Endodermal cell (in vitro differentiated cells): Measurements from ENCODE around the gene MATR3. TPM values are rescaled to one million over a fixed set of nuclear protein-coding genes. Genes with fewer than 3 reads are reported as not detected.

Source experiments
- DNase-seq: peaks from one replicate; pipeline ENCODE4 v3.0.0-alpha.2; 2017
- H3K27ac ChIP-seq: 2 replicates; pipeline ENCODE4 v1.5.1; 2013; ENCODE audit warnings: mild to moderate bottlenecking, low read depth, low read length, moderate library complexity
- H3K27me3 ChIP-seq: 2 replicates; pipeline ENCODE4 v1.6.1; 2013; ENCODE audit warnings: mild to moderate bottlenecking, low read length, moderate library complexity; ENCODE audit not compliant: insufficient read depth, control insufficient read depth, poor library complexity, severe bottlenecking
- H3K36me3 ChIP-seq: 2 replicates; pipeline ENCODE4 v1.7.0; 2013; ENCODE audit warnings: mild to moderate bottlenecking, low read length, moderate library complexity; ENCODE audit not compliant: control insufficient read depth, insufficient read depth
- H3K4me1 ChIP-seq: one replicate; pipeline ENCODE4 v1.7.0; 2013; ENCODE audit warnings: low read length; ENCODE audit not compliant: control insufficient read depth, insufficient read depth
- H3K4me3 ChIP-seq: 2 replicates; pipeline ENCODE4 v1.5.1; 2013; ENCODE audit warnings: mild to moderate bottlenecking, low read length, moderate library complexity
- H3K9ac ChIP-seq: 2 replicates; pipeline ENCODE4 v1.6.1; 2013; ENCODE audit warnings: mild to moderate bottlenecking, low read length, moderate library complexity; ENCODE audit not compliant: poor library complexity, severe bottlenecking; ENCODE audit errors: extremely low read depth
- H3K9me3 ChIP-seq: 2 replicates; pipeline ENCODE4 v1.6.1; 2013; ENCODE audit warnings: mild to moderate bottlenecking, low read length, moderate library complexity; ENCODE audit not compliant: control insufficient read depth
- H3K27ac Mint-ChIP-seq: 2 replicates; pipeline ENCODE4 v1.8.0; 2020; ENCODE audit warnings: mixed read lengths
- H3K27me3 Mint-ChIP-seq: 2 replicates; pipeline ENCODE4 v1.8.0; 2021; ENCODE audit warnings: mild to moderate bottlenecking, mixed read lengths; ENCODE audit not compliant: insufficient read depth
- H3K36me3 Mint-ChIP-seq: 2 replicates; pipeline ENCODE4 v1.8.0; 2020; ENCODE audit warnings: low read depth, mixed read lengths
- H3K4me1 Mint-ChIP-seq: 2 replicates; pipeline ENCODE4 v1.8.0; 2020; ENCODE audit warnings: mixed read lengths
- H3K4me3 Mint-ChIP-seq: 2 replicates; pipeline ENCODE4 v1.8.0; 2020; ENCODE audit warnings: mild to moderate bottlenecking, moderate library complexity, mixed read lengths
- H3K9me3 Mint-ChIP-seq: 2 replicates; pipeline ENCODE4 v1.8.0; 2020; ENCODE audit warnings: mild to moderate bottlenecking, mixed read lengths
- WGBS, 2 experiments: methylation state at CpG; one replicate each; pipeline versions ENCODE4 v1.1.5 to v1.1.7; 2013; ENCODE audit warnings: missing lambda C conversion rate in 2 of 2, mixed read lengths in 1 of 2; ENCODE audit not compliant: insufficient coverage in 1 of 2, insufficient read length in 1 of 2; 5-methylcytosine and 5-hydroxymethylcytosine counted together
- total RNA-seq, 2 donors: library from RNA; stranded (reverse); fragmentation: NEBNext Ultra II Directional in 1 of 2; extraction: Animal tissue kit (Norgen Biotek cat#: 25700) in 1 of 2; gene quantifications; 2 replicates in 1 of 2; 3 replicates in 1 of 2; pipeline ENCODE4 v1.2.1, GENCODE V29; 2021
- TF ChIP-seq, protein P1 (sequence below): fragments of 200-600 bp; sonication (generic); conservative IDR thresholded peaks from 2 replicates; pipeline ENCODE4 v1.5.0; 2021; ENCODE audit warnings: antibody characterized with exemption, mild to moderate bottlenecking

Gene MATR3
- total RNA-seq, 2 donors from 2014 or later, result 250 to 279 TPM

DNA sequence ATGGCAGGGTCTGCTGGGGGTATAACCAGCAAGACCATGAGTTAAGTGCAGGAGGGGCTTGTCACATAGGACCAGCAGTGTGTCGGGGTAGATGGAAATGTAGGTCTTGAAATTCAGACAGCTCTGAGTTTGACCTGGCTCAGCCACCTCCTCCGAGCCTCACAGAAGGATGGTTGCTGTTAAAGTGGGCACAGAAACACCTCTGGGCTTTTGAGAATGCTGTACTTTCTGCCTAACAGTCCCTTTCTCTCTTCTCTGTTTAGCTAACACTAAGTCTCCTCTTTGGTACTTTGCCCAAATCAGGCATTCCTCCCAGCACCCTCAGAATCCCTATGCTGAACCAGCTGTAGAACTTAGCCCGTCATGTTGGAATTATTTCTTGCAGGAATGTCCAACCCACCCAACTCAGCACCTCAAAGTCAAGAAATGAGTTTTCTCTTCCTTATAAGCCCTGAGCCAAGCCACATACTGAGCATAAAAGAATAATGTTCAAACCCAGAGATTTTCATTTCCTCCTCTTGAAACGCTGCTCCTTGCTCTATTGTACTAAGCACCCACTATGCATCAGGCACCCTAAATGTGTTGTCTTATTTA lies 41.7 kb upstream of the MATR3 start:
- no peaks in the 10 kb centered on the region for H3K4me1 Mint-ChIP-seq

DNA sequence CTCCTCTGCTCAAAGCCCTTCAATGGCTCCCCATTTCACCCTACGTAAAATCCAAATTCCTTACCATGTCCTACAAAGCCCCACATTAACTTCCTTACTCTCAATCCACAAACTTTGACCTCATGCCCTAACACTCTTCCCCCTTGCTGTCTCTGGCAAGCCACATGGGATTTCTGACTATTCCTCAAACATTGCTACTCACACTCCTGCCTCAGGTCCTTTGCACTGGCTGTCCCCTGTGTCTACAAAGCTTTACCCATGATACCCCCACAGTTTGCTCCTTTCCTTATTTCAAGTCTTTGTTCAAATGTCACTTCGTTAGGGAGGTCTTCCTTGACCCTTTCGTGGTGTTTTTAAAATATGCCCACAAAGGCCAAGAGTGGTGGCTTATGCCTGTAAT lies 40.4 kb upstream of the MATR3 start:
- H3K4me3 ChIP-seq, result no peak overlapping the region
- H3K27ac ChIP-seq, result no peak overlapping the region
- DNase-seq, result no peak
- no peaks in the 10 kb centered on the region for H3K27me3 Mint-ChIP-seq
- no peak overlapping the region for H3K27ac Mint-ChIP-seq
- no peaks in the 10 kb centered on the region for H3K4me1 Mint-ChIP-seq
- 90 to 92% methylated on average over 3 of the region's 3 CpGs for WGBS, 2 experiments
- H3K36me3 ChIP-seq, result no peaks in the 10 kb centered on the region
- H3K36me3 Mint-ChIP-seq, result no peaks in the 10 kb centered on the region
- H3K27me3 ChIP-seq, result no peaks in the 10 kb centered on the region
- H3K9me3 Mint-ChIP-seq, result no peaks in the 10 kb centered on the region
- H3K9me3 ChIP-seq, result no peaks in the 10 kb centered on the region
- H3K9ac ChIP-seq, result no peak overlapping the region
- TF ChIP-seq, protein P1, sequence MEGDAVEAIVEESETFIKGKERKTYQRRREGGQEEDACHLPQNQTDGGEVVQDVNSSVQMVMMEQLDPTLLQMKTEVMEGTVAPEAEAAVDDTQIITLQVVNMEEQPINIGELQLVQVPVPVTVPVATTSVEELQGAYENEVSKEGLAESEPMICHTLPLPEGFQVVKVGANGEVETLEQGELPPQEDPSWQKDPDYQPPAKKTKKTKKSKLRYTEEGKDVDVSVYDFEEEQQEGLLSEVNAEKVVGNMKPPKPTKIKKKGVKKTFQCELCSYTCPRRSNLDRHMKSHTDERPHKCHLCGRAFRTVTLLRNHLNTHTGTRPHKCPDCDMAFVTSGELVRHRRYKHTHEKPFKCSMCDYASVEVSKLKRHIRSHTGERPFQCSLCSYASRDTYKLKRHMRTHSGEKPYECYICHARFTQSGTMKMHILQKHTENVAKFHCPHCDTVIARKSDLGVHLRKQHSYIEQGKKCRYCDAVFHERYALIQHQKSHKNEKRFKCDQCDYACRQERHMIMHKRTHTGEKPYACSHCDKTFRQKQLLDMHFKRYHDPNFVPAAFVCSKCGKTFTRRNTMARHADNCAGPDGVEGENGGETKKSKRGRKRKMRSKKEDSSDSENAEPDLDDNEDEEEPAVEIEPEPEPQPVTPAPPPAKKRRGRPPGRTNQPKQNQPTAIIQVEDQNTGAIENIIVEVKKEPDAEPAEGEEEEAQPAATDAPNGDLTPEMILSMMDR, result no peak
- no peaks in the 10 kb centered on the region for H3K4me1 ChIP-seq
- H3K4me3 Mint-ChIP-seq, result no peak overlapping the region

More for the DNA sequence above, 41.7 kb upstream of the MATR3 start:
- Mint-ChIP-seq H3K36me3 (no peaks in the 10 kb centered on the region), H3K27ac (no peak overlapping the region), H3K9me3 (no peaks in the 10 kb centered on the region), H3K27me3 (no peaks in the 10 kb centered on the region), H3K4me3 (no peak overlapping the region)
- WGBS, 2 experiments, result 92 to 93% methylated on average over 3 to 4 of the region's 4 CpGs
- TF ChIP-seq, protein P1, result no peak
- no peaks in the 10 kb centered on the region for H3K27me3 ChIP-seq
- H3K9ac ChIP-seq, result no peak overlapping the region
- DNase-seq, result no peak
- no peaks in the 10 kb centered on the region for H3K9me3 ChIP-seq
- no peaks in the 10 kb centered on the region for H3K4me1 ChIP-seq
- no peak overlapping the region for H3K27ac ChIP-seq
- no peak overlapping the region for H3K4me3 ChIP-seq
- no peaks in the 10 kb centered on the region for H3K36me3 ChIP-seq

DNA sequence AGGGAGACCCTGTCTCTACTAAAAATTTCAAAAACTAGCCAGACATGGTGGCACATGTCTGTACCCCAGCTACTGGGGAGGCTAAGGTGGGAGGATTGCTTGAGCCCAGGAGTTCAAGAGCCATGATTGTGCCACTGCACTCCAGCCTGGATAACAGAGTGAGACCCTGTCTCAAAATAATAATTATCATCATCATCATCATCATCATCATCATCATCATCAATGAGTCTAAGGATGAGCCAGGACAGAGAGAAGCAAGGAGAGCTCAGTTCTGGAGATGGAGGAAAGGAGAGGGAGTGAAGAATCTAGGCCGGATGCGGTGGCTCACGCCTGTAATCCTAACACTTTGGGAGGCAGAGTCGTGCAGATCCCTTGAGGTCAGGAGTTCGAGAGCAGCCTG lies 36.7 kb upstream of the MATR3 start:
- Mint-ChIP-seq H3K27me3 (no peaks in the 10 kb centered on the region), H3K4me1 (no peaks in the 10 kb centered on the region), H3K4me3 (no peak overlapping the region), H3K9me3 (no peaks in the 10 kb centered on the region), H3K36me3 (no peaks in the 10 kb centered on the region), H3K27ac (no peak overlapping the region)
- Histone ChIP-seq H3K36me3 (no peaks in the 10 kb centered on the region), H3K9ac (no peak overlapping the region), H3K4me3 (no peak overlapping the region), H3K4me1 (no peaks in the 10 kb centered on the region), H3K9me3 (no peaks in the 10 kb centered on the region), H3K27ac (no peak overlapping the region), H3K27me3 (no peaks in the 10 kb centered on the region)
- 95 to 100% methylated on average over 5 of the region's 5 CpGs for WGBS, 2 experiments
- no peak for DNase-seq
- TF ChIP-seq, protein P1, result no peak
